GM19328 (cell line): Measurements from ENCODE around the gene SLC26A1.
"Not testable (repeated sequence)": the region's sequence is repeated elsewhere in the genome, so short reads cannot be mapped to it uniquely, and the experiment has no call there.

Experiments used
- ATAC-seq: cut with Tn5 transposase; IDR thresholded peaks from one replicate; pipeline ENCODE4 v1.9.1; 2021; ENCODE audit warnings: mild to moderate bottlenecking, moderate library complexity; ENCODE audit not compliant: unreplicated experiment

The SLC26A1 gene

GRCh38 chr4:955931-956381 lies 37.2 kb downstream of the SLC26A1 start:
- ATAC-seq, result no peak

DNA sequence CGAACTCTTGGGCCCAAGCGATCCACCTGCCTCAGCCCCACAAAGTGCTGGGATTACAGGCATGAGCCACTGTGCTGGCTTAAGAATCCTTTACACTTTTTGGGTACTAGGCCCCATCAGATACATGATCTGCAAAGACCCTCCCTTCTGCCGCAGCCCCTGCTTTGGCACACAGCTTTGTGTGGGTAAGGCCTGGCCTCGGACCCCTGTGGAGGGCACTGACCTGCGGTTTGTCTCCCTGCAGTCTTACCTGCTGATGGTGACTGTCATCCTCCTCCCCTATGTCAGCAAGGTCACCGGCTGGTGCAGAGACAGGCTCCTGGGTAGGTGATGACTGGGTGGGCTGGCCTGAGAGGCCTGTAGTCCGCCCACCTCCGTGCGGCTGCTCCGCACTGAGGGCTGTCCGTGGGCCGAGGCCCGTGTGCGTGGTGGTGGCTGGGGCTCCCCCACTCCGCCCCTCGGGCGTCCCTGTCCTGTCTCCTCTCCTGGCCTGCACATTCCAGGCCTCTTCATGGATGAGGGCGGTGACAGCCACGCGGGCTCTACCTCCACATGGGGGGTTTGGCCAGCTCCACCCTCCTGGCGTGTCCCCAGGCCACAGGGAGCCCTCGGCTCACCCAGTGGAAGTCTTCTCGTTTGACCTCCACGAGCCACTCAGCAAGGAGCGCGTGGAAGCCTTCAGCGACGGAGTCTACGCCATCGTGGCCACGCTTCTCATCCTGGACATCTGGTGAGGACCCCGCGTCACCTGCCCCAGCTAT lies 37.9 kb downstream of the SLC26A1 start:
- ATAC-seq, result no peak

DNA sequence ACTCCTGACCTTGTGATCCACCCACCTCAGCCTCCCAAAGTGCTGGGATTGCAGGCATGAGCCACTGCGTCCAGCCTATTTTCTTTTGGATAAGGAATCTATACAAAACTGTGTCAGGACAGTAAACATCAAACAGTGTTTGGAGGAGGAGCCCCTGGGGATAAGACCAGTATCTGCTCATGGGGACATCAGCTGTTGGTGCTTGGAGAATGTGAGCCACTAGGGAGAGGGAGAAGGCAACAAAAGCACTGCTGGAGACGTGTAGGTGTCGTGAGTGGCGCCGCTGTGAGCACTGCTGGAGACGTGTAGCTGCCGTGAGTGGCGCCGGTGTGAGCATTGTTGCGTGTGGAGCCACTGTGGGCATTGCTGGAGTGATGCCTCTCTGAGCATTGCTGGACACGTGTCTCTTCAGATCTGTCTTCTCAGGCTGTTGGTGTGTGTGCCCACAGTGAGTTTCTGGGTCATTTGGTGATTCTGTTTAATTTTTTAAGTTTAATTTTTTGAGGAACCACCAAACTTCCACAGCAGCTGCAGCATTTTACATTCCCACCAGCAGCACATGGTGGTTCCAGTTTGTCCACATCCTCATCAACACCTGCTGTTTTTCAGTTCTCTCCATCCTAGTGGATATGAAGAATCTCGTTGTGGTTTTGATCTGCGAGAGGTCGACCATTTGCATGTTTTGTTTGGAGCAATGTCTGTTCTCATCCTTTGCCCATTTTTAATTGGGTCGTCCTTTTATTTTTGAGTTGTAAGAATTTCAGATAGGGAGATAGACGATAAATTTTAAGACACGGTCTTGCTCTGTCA lies 38.8 kb downstream of the SLC26A1 start:
- ATAC-seq, result no peak

DNA sequence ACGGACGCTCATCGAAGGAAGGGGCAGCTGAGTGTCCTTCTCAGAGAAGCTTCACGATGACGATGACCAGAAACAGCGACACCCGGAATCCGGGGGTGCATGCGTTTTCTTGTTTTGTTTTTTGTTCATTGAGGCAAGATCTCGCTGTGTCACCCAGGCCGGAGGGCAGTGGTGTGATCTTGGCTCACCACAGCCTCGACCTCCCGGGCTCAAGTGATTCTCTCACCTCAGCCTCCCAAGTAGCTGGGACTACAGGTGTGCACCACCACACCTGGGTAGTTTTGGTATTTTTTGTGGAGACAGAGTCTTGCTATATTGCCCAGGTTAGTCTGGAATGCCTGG lies 39.7 kb downstream of the SLC26A1 start:
- ATAC-seq, result no peak

GRCh38 chr4:952881-953573 lies 40.2 kb downstream of the SLC26A1 start:
- no peak for ATAC-seq

DNA sequence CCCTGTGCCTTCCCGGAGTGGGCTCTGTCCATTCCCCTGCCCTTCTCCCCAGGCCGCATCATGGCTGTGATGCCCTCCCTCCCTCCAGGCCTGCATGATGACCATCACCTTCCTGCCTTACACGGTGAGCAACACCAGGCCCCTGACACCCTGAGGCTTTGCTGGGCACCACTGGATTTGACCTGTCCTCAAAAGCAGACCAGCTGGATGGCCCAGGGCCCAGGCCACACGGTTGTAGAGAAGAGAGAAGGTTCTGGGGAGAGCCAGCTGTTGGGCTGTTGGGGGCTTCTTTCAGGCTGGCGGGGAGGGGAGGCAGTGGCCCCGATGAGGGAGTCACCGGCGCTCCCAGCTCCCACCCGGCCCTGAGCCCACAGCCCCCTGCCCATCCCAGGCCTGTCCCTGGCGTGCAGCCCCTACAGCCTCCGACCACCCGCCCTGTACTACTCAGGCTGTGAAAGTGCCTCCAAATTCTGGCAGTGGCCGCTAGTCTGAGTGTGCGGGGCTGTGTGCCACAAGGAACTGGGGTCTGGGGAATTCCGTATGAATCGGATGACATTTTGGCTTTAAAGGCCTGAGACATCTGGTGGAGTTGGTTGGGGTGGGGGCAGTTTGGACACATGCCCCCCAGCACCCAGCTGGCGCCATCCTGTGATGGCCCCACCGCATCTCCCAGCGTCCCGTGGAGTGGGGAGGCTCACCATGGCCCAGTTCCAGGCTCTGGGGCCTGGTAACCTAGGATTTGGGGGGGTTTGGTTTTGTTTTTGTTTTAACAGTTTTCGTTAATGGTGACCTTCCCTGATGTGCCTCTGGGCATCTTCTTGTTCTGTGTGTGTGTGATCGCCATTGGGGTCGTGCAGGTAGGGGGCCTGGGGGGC lies 41.4 kb downstream of the SLC26A1 start:
- ATAC-seq, result no peak

DNA sequence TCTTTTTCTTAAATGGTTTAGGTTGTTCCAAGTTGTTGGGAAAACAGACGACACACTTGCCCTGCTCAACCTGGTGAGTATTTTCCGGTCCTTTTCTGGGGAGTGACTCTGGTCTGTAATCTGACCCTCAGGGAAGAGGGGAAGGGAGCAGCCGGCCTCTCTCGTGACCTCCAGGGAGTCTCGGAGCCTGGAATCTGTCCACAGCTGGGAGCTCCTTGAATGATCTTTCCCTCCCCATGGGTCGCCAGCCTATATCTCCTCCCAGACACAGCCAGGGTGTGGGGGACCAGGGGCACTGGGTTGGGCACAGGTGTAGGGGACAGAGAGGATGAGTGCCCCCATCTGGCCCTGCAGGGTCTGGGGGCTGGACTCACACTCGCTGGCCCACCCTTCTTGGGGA lies 42.0 kb downstream of the SLC26A1 start:
- ATAC-seq, result no peak

GRCh38 chr4:950136-951020 lies 42.8 kb downstream of the SLC26A1 start:
- ATAC-seq, result no peak

DNA sequence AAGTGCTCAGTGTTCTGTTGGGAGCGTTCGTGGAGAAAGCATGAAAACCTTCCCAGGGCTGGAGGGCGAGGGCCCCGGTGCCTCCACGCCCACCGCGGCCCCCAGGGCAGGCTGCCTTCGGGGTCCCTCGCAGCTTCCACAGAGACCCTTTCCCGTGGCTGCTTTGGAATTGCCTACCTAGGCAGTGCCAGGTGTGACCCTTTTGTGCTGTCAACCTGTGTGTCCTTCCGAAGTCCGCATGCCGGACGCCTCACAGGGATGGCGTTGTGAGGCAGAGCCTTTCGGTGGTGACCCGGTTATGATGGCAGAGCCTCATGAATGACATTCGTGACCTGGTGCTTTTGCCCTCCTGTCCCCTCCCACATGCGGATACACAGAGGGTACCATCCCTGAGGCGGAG lies 43.5 kb downstream of the SLC26A1 start:
- no peak for ATAC-seq

DNA sequence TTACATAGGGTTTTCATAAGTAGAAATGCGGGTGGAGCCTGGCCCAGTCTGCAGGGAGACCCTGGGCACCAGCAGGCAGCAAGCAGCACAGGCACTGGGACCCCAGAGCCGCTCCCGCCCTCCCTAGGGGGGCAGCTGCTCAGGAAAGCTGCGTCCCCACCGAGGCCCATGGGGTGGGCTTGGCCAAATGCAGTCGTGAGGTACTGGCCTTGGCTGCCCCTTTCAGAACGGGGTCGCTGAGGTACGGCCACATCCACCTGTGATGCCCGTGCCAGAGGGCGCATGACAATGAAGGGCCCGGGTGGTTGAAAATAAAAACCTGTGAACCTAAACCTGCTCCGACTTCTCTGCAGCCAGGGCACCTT lies 44.3 kb downstream of the SLC26A1 start:
- no peak for ATAC-seq

- no peak for ATAC-seq
Measured at GRCh38 chr4:948101-948935, 44.9 kb downstream of the SLC26A1 start.

DNA sequence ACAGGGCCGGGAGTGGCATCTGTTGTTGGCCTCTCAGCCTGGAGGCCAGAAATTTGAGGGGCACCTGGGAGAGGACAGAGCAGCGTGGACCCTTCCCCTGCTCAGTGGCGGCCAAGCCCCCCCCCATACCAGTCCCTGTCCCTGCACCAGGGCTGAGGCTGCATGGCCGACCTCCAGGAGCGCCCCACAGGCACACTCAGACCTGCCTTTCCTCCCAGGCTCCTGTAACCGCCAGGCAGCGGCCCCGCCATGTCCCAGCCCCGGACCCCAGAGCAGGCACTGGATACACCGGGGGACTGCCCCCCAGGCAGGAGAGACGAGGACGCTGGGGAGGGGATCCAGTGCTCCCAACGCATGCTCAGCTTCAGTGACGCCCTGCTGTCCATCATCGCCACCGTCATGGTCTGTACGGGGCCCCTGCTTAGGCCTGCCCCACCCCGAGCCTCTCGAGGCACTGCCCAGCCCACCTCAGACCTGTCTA lies 45.7 kb downstream of the SLC26A1 start:
- ATAC-seq, result no peak

DNA sequence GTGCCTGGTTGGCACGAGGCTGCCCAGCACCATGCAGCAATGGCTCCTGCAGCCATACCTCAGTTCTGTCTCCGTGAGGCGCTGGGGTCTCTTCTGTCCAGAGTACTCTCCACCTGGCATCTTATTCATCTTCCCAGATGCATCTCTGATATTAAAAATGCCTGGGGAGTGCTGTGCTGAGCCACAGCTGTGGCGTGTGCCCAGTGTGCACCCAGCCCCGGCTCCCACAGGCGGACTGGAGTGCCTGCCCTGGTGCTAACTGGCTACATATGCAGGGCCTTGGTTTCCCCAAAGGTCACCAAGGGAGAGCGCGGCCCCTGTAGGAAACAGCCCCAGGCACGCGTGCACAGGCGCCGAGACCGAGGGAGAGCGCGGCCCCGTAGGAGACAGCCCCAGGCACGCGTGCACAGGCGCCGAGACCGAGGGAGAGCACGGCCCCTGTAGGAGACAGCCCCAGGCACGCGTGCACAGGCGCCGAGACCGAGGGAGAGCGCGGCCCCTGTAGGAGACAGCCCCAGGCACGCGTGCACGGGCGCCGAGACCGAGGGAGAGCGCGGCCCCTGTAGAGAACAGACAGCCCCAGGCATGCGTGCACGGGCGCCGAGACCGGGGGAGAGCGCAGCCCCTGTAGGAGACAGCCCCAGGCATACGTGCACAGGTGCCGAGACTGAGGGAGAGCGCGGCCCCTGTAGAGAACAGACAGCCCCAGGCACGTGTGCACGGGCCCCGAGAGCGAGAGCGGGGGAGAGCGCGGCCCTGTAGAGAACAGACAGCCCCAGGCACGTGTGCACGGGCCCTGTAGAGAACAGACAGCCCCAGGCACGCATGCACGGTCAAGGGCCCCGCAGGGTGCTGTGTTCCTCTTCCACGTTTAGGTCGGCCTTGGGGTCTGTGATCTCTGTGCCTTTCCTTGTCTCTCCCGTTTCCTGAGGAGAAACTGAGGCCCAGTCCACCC lies 46.4 kb downstream of the SLC26A1 start:
- ATAC-seq, result no peak

- no peak for ATAC-seq
Measured at GRCh38 chr4:946103-946450, 47.1 kb downstream of the SLC26A1 start.

GRCh38 chr4:945274-946102 lies 47.7 kb downstream of the SLC26A1 start:
- ATAC-seq, result no peak

GRCh38 chr4:939508-939907 lies 53.7 kb downstream of the SLC26A1 start:
- ATAC-seq, result not testable (repeated sequence)
